GM21423 (cell line): ENCODE measurements around the gene SENP7.
"Not testable (repeated sequence)": the region's sequence is repeated elsewhere in the genome, so short reads cannot be mapped to it uniquely, and the experiment has no call there.

Experiments used
- ATAC-seq: cut with Tn5 transposase; IDR thresholded peaks from one replicate; pipeline ENCODE4 v1.9.1; 2021; ENCODE audit warnings: mild to moderate bottlenecking, moderate library complexity; ENCODE audit not compliant: unreplicated experiment

Gene SENP7

DNA sequence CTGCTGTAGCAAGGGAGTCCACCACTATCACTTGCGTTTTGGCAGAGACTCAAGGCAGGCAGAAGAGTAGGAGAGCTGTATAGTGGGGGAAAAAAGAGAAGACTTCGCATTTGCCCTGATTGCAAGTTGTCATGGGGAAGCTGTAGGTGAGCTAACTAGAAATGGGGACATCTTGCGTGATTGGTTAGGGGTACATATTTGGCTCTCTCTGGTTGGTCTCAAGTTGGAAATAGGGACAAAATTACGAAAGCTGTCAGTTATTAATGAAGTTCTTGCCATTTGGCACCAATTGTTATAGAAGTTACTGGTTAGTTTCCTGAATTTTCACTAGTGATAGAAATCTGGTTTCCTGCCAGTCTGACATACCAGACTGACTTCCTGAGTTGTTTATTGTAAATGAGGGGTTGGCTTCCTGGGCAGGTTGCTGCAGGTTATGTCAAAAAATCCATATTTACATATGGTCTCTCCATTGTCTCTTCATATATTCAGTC, 8.2 kb upstream of the SENP7 start:
- no peak for ATAC-seq

DNA sequence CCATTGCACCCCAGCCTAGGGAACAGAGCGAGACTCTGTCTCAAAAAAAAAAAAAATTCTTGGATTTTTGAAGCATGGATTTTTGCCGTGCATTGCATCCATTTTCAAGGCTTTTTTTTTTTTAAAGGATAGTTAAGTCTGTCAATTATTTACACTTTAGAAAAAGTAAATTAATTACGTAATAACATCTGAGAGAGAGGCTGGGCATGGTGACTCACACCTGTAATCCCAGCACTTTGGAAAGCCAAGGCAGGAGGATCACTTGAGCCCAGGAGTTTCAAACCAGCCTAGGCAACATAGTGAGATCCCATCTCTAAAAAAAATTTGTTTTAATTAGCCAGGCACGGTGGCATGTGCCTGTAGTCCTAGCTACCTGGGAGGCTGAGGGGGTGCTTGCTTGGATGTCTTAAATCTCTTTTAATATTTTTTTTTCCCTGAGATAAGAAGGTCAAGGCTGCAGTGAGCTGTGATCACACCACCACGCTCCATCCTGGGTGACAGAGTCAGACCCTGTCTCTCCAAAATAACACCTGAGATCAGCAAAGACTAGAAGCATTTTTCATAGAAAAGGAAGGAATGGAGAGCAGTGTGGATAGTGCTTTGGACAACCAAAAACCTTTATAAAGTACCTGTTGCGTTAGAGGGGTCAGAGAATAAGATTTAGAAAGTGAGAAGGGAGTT, 6.8 kb upstream of the SENP7 start:
- ATAC-seq: no peak

DNA sequence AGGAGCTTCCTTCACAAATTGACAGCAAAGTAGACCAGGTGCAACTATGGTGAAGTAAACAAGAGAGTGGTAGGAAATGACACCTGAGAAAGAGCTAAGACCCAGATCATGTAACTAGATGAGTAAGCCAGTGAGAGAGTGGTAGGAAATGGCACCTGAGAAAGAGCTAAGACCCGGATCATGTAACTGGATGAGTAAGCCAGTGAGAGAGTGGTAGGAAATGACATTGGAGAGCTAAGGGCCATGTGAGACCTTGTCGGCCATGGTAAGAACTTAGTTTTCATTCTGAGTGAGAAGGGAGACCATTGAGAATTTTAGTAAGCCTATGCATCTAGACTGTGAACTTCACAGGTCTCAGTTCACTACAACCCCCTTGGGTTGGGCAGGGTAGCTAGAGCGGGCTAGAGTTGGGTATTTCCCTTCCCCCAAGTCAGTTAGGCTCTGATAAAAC, 5.4 kb upstream of the SENP7 start:
- ATAC-seq: peak; percentile 98

GRCh38 chr3:101513419-101513986, 491 bp upstream of the SENP7 start:
- peak; percentile 26 for ATAC-seq

DNA sequence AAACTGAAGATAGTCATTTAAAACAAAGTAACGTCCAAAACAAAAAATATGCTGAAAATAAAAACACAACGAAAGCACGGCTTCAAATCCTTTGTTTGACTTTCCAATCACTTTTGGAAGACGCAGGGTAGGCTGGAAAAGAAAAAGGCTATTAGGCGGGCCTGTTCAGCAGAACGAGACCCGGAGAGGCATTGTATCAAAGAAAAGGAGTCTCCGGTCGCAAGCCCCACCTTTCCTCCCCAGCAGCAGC, 691 bp downstream of the SENP7 start:
- peak; percentile 23 for ATAC-seq

DNA sequence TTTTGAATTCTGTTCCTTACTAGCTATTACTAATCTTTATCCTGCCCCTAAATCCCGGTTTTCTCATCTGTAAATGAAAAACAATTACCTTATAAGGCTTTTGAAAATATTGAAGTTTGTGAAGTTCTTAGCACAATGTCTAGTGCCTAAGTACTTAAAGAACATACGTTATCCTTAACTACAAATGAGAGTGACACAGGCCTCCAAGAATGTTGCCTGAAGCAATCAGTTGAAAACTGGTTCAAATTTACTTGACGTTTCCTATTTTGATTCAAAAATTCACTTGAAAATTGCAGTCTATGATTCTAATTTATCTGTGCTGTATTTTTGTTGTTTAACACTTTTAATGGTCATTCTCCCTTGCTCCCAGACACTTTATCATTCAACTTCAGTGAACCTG, 3.2 kb downstream of the SENP7 start:
- no peak for ATAC-seq

DNA sequence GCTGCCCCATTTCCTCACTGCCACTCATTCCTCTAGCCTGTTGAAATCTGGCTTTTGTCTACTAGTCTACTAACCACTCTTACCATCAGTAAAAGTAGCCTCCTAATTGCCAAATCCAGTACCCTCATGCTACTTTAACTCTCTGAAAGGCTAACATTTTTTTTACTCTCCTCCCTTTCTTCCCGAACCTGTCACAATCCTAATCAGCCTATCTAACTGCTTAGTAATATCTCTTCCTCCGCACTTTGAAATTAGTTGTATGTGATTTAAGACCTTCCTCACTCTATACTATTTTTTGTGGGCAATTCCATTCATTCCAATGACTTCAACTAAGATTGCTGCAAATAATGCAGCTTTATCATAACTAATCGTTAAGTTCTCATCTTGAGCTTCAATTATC, 3.7 kb downstream of the SENP7 start:
- no peak for ATAC-seq

DNA sequence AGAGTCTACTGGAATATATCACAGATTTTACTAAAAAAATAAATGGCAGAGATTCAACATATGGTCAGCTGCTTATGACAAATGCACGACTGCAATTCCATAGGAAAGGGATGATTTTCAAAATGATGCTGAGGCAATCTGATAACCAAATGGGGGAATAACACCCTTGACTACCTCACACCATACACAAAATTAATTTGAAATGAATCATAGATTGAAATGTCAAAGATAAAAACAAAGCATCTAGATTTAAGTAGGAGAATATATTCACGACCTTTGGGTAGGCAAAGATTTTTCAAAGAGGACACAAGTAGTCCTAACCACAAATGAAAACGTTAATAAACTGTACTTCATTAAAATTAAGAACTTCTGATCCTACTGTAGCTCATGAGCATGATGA, 11.2 kb downstream of the SENP7 start:
- no peak for ATAC-seq

DNA sequence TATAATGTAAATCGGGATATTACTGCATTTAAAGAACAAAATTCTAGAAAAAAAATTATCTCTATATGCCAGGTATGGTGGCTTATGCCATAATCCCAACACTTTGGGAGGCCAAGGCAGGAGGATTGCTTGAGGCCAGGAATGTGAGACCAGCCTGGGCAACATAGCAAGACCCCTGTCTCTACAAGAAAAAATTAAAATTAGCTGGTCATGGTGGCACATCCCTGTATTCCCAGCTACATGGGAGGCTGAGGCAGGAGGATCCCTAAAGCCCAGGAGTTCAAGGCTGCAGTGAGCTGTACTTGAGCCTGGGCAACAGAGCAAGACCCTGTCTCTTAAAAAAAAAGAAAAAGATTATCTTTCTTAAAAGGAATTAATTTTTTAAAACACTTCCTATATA, 12.8 kb downstream of the SENP7 start:
- ATAC-seq: no peak

GRCh38 chr3:101497803-101498202, 15.2 kb downstream of the SENP7 start:
- no peak for ATAC-seq

GRCh38 chr3:101495552-101495951, 17.5 kb downstream of the SENP7 start:
- no peak for ATAC-seq

DNA sequence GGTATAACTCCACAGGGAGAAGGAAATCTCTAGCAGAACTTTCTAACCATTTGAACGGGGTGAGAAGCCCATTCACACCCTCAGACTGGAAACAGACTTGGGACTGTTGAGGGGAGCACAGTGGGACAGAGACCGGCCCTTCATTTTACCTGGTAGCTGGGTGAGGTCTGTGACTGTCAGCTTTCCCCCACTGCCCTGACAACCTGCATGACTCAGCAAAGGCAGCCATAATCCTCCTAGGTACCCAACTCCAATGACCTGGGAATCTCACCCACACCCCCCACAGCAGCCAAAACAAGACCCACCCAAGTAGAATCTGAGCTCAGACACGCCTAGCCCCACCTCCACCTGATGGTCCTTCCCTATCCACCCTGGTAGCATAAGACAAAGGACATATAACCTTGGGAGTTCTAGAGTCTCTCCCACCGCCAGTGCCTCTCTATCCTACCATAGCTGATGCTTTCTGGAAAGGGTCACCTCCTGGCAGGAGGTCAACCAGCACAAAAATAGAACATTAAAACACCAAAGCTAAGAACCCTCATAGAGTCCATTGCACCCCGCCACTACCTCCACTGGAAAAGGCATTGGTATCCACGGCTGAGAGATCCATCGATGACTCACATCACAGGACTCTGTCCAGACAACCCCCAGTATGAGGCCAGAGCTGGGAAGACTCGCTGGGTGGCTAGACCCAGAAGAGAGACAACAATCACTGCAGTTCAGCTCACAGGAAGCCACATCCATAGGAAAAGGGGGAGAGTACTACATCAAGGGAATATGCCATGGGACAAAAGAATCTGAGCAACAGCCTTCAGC, 28.0 kb downstream of the SENP7 start:
- no peak for ATAC-seq

GRCh38 chr3:101478980-101479379, 34.0 kb downstream of the SENP7 start:
- no peak for ATAC-seq

GRCh38 chr3:101474841-101475552, 38.0 kb downstream of the SENP7 start:
- not testable (repeated sequence) for ATAC-seq

- not testable (repeated sequence) for ATAC-seq
Observed at GRCh38 chr3:101468676-101469075, 44.3 kb downstream of the SENP7 start.

- not testable (repeated sequence) for ATAC-seq
Observed at GRCh38 chr3:101467310-101467663, 45.7 kb downstream of the SENP7 start.

DNA sequence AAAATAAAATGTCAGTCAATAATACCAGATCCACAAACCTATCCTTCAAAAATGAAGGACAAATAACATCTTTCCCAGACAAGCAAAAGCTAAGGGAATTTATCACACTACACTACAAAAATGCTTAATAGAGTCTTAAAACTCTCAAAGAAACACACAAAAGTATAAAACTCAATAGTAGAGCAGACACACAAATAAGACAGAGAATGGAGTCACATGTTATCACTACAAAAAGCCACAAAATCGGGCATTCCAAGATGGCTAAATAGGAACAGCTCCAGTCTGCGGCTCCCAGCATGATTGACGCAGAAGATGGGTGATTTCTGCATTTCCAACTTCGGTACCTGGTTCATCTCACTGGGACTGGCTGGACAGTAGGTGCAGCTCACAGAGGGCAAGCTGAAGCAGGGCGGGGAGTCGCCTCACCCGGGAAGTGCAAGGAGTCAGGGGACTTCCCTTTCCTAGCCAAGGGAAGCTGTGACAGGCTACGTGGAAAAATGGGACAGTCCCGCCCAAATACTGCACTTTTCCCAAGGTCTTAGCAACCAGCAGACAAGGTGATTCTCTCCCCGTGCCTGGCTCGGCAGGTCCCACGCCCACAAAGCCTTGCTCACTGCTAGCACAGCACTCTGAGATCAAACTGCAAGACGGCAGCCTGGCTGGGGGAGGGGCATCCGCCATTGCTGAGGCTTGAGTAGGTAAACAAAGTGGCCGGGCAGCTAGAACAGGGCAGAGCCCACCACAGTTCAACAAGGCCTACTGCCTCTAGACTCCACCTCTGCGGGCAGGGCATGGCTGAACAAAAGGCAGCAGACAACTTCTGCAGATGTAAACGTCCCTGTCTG, 46.3 kb downstream of the SENP7 start:
- ATAC-seq: no peak

- no peak for ATAC-seq
Observed at GRCh38 chr3:101464235-101464634, 48.8 kb downstream of the SENP7 start.

DNA sequence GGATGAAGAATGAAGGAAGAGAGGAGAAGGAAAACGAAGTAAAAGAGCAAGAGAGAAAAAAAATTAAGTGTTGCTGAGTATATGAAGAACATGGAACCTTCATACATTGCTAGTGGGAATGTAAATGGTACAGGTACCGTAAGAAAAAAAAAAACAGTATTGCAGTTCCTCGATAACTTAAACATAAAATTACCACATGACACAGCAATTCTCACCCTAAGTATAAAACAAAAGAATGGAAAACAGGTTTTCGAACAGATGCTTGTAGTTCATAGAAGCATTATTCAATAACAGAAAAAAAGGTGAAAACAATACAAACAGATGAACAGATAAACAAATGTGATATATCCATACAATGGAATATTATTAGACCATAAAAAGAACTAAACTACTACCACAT, 51.6 kb downstream of the SENP7 start:
- ATAC-seq: no peak

- no peak for ATAC-seq
Observed at GRCh38 chr3:101458387-101458786, 54.6 kb downstream of the SENP7 start.

- ATAC-seq: no peak
Observed at GRCh38 chr3:101454629-101455028, 58.4 kb downstream of the SENP7 start.
